Hematopoietic multipotent progenitor cell treated with erythropoietin and hydrocortisone succinate and interleukin-3 and kit ligand, for 17 days (in vitro differentiated cells): ENCODE results near the gene ACTG2.
"Not testable (repeated sequence)": the region's sequence is repeated elsewhere in the genome, so short reads cannot be mapped to it uniquely, and the experiment has no call there.

Experiments
- DNase-seq: peaks from one replicate; pipeline ENCODE4 v3.0.0-alpha.2; 2015; ENCODE audit warnings: low spot score

ACTG2 gene

DNA sequence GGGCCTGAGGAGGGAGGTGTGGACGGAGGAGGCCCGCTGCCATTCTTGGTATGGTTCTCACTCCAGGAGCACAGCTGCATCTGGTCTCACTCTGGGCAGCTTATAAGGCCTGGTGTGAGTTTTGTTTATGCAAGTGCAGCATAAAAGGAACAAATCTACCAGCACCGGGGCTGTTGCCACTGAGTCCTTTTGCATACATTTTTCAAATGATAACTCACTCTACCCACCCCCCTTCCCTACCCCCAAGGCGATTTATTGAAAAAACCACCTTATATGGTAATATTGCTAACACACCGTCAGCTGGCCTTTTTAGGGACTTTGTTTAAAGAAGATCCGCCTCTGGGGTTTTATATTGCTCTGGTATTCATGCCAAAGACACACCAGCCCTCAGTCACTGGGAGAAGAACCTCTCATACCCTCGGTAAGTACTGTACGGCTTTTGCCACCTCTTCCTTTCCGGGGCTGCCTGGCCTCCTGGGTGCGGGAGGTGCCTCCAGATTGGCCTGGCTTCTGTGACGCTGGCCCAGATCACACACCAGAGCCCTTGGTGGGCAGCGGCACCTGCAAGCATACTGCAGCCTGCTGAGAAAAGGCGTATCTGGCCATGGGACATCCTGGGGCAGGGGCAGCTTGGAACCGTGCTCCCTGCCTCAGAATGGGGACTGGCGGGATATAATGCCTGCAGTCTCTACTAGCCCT lies at the start of gene ACTG2:
TSS of gene ACTG2 (plus strand) at position 378 of the 699 bp plus-strand sequence. CDS start 8,304 bp downstream, outside the sequence.
- no peak for DNase-seq

DNA sequence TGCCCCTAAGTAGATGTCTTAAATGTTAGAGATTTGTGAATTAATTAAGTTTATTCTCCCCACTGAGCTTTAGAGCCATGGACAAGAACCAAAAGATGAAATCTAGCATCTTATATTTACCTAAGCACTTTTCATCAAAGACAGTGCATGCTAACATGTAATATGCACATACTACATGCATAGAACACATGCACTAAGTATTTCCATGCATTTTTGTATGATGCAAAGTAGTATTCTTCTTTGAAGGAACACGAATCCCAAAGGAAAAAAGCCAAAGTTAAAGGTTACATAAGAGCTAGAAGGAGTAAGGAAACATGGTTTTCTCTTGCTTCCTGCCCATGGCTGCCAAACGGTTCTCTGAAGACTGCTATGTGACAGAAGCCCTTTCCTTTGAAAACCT lies 48.7 kb upstream of the ACTG2 start:
- DNase-seq, result no peak

DNA sequence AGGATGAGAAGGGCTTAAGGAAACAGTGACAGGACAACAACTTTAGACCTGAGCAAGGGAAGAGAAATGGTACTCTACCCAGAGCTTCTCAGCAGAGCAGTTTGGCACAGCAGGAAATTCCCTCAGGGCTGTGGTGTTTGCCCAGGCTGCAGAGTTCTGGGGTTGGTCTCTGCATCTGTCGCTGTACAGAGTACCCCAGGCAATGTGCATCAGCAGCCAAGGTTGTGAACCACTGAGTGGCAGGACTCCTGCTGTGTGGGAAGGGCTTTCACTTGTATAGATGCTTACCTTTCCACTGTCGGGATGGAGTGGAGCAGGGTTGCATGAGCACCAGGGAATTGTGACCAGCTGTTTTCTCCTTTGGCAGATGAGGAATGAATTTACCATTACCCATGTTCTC lies 42.8 kb upstream of the ACTG2 start:
- DNase-seq, result no peak

DNA sequence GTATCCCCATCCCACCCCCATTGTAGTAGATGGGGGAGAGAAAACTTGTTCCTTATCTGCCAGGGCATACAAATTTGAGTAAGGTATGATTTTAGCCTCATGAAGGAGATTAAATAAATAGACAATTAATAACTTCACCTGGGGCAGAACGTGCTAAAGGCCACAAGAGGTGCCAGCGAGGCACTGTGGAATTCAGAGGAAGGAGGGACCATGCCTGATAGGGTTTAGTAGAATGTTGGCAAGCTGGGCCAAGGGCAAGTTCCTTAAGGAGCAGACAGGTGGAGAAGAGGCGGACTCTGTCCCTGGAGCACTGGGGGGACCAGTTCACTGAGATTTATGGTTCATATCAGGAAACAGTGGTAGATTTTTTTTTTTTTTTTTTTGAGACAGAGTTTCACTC lies 41.5 kb upstream of the ACTG2 start:
- DNase-seq, result no peak

DNA sequence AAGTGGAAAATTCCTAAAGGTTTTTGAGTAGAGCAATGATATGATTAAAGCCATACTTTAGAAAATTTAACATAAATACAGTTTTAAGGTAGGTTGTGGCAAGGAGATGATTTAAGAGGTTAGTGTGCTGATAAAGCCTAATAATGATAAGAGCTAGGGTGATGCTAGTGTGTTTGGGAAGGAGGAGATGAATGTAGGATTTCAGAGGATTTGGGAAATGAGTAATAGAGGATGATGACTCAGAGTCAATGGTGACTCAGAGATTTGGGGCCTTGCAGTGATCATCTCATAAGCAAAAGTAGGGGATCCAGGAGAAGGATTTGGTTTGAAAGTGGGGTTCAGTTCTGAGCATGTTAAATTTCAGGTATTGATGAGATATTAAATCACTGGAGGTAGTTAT lies 40.8 kb upstream of the ACTG2 start:
- peak; percentile 35 for DNase-seq

DNA sequence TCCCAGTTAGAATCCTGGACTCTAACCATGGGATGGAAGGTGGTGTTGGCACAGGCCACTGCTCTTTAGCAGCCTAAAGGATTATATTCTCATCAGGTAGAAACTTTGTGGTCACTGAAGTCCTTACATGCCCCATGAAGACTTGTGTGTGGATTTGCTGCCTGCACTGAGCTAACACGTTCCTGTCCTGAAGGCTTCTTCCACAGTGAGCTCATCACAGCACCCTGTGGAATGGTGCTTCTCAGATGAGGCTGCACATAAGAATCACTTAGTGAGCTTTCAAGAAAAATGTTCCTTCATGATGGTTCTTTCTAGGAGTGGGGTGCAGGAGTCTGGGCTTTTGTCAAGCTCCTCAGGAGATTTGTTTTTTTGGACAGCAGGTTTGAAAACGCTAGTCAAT lies 37.3 kb upstream of the ACTG2 start:
- no peak for DNase-seq

DNA sequence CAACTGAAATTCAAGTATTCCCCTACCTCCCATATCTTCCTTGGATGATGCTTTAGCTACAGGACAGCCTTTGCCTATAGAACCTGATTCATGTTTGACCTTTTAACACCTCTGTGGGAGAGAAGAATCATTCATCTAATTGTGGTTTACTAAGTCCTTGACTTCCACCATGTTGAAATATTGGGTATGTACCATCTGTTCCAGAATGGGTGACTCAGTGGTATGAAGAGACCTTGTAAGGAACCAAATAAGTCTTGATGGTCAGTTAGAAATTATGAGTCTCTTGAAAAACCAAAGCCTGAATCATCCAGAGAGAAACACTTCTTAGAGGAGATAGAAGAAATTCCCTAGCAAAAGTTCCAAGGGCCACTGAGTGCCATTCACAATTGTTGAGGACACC lies 36.6 kb upstream of the ACTG2 start:
- no peak for DNase-seq

DNA sequence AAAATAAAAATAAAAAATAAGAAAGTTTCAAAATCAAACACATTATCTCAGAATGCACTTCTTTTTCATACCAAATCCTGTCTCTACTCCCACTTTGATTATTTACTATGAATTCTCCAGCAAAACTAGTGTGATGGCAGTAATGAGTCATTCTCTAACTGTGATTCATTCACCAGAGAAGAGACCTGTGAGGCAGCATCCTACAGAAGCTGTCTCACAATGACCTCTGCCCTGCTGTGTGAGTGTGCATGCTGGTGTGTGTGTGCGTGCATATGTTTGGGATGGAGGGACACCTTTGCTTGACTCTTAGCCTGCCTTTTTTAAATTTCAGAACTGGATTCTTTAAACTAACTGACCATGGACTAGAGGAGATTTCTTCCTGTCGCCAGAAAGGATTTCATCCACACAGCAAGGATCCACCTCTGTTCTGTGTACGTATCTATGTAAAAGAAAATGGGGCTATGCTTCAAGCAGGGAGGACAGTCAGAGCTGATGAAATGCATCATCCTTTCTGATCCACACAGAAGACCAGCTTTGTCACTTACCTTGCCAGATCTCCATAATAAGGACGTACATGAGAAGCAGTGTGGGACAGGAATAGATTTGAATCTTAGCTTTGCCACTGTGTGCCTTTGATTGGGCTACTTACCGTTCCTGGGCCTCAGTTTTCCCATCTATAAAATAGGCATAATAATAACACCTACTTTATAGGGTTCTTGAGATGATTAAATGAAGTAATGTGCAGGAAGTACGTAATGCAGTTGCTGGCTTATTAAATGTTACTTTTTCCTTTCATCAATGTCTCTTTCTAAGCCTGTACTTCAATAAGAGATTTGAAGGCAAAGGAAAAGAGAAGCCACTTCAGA lies 32.9 kb upstream of the ACTG2 start:
- DNase-seq, result no peak

DNA sequence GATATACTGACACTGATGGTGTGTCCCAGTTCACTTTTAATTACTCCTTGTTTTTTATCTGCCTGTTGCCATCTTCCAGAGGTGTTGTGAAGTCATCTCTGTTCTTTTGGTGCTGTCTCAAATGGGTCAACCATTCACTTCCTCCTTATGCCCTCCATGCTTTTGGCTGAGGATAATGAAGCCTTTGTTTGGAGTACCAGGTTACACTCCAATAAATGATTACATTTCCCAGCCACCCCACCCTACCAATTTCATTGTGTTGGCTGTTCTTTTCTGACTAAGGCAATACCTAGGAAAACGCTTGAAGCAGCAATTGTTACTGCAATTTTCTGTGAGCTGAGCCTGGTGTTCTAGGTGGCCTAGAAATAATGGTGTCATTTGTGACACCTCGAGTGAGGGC lies 29.8 kb upstream of the ACTG2 start:
- no peak for DNase-seq

DNA sequence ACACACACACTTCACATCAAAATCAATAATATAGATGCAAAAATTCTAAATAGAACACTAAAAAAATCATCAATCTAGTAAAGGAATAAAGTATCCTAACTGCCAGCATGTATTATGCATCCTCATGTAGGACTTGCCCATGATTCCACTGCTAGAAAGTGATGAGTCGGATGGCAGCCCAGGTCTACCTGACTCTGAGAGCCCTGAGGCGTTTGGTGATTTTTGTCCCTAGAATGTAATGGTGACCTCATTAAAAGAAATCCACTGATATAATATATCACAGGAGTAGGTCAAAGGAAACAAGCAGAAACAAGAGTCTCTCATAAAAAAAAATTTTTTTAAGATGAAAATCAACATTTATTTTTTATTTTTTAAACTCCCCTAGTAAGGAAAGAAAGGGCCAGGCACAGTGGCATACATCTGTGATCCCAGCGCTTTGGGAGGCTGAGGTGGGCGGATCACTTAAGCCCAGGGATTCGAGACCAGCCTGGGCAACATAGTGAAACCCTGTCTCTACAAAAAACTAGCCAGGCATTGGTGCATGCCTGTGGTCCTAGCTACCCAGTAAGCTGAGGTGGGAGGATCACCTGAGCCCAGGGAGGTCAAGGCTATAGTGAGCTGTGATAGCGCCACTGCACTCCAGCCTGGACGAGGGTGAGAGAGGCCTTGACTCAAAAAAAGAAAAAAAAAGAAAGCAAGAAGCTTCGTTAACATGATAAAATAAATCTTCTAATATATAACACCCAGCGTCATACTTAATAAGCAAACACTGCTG lies 24.4 kb upstream of the ACTG2 start:
- no peak for DNase-seq

DNA sequence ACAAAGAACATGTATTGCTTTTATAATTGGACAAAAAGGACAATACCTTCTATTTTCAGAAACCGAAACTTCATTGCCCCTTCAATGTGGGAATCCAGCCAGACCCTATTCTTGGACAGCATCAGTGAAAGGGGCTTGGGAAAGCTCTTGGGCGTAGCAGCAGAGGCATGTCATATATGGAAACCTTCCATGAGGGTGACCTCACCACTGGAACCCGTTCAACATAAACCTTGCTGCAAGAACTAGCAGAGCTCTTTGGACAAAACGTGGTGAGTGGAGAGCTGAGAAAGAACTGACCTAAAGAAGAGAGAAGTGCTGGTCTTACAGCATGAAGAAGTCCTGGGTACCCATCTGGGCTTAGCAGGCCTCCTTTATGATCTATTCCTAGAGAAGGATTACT lies 22.7 kb upstream of the ACTG2 start:
- no peak for DNase-seq

DNA sequence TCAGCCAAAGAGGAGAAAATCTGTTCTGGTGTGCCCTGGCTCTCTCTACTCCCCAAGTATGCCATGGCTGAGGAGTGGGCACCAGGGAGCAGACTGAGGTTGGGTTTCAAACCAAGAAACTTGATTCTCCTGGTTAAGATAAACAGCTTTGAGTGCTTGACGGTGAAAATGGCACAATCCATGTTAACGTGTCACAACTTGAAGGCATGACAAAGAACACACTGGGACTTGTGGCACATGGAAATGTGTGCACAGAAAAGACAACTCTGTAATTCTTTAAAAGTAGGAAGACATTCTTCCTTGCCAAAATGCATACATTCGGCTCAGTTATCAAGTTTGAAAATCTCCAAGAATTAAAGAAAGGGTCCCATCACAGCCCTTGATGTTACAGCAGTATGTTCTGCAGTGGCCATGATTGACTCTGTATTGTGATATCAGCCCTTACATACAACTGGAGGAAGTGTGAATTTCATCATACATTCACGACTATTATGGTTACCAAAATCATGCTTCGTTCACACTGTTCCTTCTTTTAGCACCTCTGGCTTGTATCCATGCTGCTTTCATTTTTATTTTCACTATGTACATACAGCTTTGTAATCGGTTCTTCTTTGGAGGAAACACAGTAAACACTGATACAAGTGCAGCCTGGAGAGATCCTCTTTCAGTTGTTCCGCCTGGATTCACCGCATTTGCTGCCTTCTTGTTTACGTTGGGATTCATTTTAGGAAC lies 15.6 kb upstream of the ACTG2 start:
- DNase-seq, result no peak

DNA sequence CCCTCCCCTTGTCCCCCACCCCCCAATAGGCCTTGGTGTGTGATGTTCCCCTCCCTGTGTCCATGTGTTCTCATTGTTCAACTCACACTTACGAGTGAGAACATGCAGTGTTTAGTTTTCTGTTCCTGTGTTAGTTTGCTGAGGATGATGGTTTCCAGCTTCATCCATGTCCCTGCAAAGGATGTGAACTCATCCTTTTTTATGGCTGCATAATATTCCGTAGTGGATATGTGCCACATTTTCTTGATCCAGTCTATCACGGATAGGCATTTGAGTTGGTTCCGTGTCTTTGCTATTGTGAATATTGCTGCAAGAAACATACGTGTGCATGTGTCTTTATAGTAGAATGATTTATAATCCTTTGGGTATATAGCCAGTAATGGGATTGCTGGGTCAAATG lies 14.8 kb upstream of the ACTG2 start:
- not testable (repeated sequence) for DNase-seq

DNA sequence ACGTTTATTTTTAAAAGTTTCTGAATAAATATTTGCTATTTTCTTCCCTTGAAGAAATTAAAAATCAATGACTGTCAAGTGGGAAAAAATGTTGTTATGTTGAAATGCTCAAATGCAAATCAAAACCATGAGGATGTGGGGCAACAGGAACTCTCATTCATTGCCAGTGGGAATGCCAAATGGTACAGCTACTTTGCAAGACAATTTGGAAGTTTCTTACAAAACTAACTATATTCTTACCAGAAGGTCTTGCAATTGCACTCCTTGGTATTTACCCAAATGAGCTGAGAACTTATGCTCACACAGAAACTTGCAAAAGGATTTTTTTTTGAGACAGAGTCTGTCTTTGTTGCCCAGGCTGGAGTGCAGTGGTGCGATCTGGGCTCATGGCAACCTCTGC lies 7.4 kb upstream of the ACTG2 start:
- no peak for DNase-seq

DNA sequence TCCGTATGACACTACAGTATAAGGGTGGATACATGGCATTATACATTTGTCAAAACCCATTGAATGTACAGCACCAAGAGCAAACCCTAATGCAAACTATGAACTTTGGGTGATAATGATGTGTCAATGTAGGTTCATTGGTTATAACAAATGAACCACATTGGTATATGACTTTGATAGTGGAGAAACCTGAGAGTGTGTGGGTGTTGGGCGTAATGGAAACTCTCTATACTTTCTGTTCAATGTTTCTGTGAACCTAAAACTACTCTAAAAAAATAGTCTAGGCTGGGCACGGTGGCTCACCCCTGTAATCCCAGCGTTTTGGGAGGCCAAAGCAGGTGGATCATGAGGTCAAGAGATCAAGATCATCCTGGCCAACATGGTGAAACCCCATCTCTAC lies 6.5 kb upstream of the ACTG2 start:
- DNase-seq, result no peak

DNA sequence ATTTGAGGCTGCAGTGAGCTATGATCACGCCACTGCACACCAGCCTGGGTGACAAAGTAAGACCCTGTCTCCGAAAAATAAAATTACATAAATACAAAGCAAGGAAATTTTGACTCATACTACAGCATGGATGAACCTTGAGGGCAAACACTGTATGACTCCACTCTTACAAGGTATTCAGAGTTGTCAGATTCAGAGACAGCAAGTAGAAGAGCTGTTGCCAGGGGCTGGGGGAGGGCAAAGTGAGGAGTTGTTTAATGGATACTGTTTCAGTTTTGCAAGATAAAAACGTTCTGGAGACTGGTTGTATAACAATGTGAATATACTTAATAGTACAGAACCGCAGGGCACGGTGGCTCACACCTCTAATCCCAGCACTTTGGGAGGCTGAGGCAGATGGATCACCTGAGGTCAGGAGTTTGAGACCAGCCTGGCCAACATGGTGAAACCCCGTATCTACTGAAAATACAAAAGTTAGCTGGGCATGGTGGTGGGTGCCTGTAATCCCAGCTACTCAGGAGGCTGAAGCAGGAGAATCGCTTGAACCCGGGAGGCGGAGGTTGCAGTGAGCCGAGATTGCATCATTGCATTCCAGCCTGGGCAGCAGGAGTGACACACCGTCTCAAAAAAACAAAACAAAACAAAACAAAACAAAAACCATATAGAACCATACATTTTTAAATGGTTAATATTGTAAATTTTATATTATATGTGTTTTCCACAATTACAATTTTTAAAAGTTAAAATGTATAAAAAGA lies 5.0 kb upstream of the ACTG2 start:
- not testable (repeated sequence) for DNase-seq

DNA sequence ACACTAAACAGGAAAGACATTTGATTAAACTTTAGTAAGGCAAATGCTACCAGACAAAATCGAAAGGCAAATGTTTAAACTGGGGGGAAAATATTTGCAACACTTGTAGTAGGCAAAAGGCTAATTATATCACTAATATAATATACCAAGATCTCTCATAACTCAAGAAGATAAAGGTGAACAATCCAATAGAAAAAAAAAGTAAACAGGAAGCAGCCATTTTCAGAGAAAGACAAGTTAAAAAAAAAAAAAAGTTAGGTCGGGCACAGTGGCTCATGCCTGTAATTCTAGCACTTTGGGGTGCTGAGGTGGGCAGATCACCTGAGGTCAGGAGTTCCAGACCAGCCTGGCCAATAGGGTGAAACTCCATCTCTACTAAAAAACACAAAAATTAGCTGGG lies 4.4 kb upstream of the ACTG2 start:
- no peak for DNase-seq

DNA sequence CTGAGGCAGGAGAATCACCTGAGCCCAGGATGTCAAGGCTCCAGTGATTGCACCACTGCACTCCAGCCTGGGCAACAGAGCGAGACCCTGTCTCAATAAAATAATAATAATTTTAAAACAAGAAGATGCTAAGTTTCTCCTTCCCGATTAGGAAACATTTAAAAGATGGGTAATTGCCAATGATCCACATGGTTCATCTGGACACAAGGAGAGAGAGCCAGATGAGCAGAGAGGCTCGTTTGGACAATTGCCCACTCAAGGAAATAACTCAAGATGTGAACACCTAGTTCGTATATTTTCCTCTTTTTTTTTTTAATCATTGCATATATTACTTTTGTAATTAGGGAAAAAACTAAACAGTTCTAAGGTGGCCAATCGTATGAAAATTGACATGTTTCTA lies 3.6 kb upstream of the ACTG2 start:
- no peak for DNase-seq

DNA sequence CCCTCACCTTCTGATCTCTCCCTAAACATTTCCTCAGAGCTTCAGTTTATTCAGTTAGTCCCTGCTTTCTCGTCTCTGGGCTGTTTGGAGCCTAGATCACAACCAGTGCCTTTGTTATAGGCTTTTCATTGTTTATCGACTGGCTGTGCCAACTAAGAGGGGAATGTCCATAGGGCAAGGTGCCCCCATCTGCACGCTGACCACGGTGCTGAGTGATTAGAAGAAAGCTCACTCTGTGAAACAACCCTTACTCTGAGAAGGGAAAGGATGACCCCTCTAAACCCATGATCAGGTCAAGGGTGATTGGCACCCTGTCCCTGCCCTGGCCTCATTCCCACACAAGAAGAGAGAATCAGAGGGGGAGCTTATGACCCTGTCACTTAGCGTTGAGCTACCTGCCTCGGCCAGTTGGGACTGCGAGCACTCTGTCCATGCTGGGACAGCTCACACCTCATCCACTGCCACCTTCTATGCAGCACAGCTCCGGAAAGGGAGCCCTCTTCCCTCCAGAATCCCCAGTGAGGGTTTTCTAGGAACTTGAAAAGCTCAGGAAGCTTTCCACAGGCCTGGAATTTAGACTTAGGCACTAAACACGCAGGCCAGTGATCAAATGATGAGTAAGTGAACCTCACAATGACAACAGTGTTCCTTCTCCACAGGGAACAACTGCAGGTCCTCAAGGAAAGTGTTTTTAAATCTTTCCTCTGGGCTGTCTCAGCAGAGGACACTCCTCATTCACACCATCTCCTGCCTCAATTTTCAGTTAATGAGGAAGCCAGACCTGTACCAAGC lies 2.3 kb upstream of the ACTG2 start:
- no peak for DNase-seq

DNA sequence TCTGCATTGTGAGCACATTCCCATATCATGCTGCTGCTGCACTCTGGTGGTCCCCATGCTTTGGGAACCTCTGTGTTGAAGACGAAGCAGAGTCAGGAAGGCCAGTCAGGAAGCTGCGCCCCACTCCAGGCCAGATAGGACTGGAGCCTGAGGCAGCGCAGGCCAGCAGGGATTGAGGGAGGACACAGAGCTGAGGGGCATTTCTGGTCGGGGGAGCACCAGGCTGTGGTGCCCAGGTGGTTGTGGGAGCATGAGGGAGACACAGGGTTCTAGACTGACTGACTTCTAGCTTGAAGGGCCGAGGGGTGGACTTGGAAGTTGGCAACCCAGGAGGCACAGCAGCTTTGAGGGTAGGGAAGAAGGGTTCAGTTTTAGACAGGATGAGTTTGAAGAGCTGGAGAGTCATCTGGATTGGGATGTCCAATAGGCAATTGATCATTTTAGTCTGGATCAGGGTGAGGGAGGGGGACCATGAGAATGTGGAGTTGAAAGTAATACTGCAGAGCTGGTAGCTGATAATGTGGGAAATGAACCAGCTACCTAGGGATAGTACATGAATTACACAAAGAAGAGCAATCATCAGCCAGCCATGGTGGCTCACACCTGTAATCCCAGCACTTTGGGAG lies 1.4 kb upstream of the ACTG2 start:
- DNase-seq, result no peak
